Fibroblast of villous mesenchyme (primary cell): ENCODE data around the gene ANO8. TPM values are rescaled to one million over a fixed set of nuclear protein-coding genes. Genes with fewer than 3 reads are reported as not detected.
A peak's percentile ranks its signal among the peaks of the same experiment; 100 is the strongest.

ENCODE experiments used
- DNase-seq: peaks from one replicate; pipeline ENCODE4 v3.0.0-alpha.2; 2010; ENCODE audit warnings: low read depth
- H3K4me3 ChIP-seq: 2 replicates; pipeline ENCODE4 v1.5.1; 2011; ENCODE audit warnings: low read depth, mild to moderate bottlenecking, low read length
- CTCF ChIP-seq: IDR thresholded peaks from 2 replicates; pipeline ENCODE4 v1.5.1; 2012; ENCODE audit warnings: low read depth, mild to moderate bottlenecking, low read length; ENCODE audit not compliant: insufficient read depth
- total RNA-seq: library from RNA; depleted of rRNA; stranded (reverse); fragments of >200 nt; gene quantifications from 2 replicates; pipeline ENCODE4 v1.2.3, GENCODE V29; 2012

Gene ANO8
- total RNA-seq, 1 donor = 3.9 TPM

GRCh38 chr19:17294051-17294891 is 40.4 kb downstream of the ANO8 start:
- no peak overlapping the region for H3K4me3 ChIP-seq
- TF ChIP-seq CTCF = no peak
- DNase-seq = no peak

DNA sequence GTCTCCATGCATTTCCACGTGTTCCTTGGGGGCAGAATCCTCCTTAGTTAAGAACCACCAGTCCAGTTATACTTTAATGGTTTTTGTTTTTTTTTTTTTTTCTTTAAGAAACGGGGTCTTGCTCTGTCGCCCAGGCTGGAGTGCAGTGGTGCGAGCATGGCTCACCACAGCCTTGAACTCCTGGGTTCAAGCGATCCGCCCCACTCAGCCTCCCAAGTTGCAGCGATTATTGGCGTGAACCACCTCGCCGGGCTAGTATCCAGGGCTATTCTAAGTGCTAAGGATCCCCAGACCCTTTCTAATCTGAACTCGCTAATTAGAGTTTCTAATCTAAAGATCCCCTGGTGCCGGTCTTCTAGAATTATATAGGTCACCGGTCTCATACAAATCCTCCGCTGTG is 41.0 kb downstream of the ANO8 start:
- DNase-seq = no peak
- TF ChIP-seq CTCF = no peak

DNA sequence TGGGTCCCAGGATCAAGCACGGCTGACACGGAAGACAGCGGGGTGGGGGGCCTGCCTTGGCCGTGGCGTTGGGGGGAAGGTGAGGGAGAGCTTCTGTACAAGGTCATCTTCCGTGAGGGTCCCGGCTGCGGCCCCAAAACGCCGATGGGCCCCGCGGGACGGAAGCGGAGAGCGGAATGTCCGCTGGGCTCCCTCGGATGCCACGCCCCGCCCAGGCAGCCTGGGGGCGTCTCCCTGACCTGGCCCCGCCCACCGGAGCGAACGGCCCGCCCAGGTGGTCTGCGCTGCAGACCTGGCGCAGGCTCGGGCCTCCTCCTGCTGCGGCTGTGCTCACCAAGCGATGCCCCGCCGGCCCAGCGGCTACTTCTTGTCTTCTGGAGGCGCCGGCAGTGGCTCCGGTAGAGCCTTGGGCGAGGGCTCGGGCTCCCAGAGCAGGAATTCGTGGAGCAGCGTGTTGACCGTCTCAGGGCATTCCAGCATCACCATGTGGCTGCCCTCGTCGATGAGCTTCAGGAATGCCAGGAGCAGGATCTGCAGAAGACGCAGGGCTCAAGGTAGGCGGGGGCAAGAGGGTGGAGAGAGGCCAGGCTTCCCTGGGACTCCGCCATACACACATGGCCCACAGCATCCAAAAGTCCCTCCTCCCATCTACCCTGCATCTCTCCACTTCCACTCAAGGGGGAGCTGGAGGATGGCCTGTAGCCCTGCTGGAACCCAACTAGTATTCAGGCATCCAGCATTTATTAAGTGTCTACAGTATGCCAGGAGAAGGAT is 42.2 kb downstream of the ANO8 start:
- TF ChIP-seq CTCF = peak; percentile 85
- DNase-seq = peak; percentile 89
- peak overlapping the region; percentile 66 for H3K4me3 ChIP-seq

More for the DNA sequence above, 41.0 kb downstream of the ANO8 start:
- H3K4me3 ChIP-seq = no peak overlapping the region

DNA sequence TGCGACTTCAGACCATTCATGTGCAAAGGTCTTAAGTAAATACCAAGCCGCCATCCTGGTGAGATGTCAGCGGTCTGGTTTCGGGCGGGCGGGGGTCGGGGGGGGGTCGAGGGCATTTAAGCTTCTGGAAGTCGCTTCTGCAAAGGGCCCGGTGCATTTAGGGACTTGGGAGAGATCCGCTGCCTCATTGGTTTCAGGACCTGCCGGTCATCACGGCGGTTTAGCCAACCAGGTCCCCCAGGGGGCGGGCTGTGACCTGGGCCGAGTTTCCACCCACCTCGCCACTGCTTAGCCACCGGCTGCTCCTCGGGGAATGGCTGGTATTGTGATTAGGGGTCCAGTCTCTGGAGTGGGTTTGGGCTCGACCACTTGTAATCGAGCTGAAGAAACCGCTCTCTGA is 45.2 kb downstream of the ANO8 start:
- no peak for TF ChIP-seq CTCF
- H3K4me3 ChIP-seq = peak overlapping the region; percentile 44
- peak; percentile 91 for DNase-seq

GRCh38 chr19:17286752-17287151 is 47.9 kb downstream of the ANO8 start:
- no peak overlapping the region for H3K4me3 ChIP-seq
- DNase-seq = no peak
- TF ChIP-seq CTCF = no peak

DNA sequence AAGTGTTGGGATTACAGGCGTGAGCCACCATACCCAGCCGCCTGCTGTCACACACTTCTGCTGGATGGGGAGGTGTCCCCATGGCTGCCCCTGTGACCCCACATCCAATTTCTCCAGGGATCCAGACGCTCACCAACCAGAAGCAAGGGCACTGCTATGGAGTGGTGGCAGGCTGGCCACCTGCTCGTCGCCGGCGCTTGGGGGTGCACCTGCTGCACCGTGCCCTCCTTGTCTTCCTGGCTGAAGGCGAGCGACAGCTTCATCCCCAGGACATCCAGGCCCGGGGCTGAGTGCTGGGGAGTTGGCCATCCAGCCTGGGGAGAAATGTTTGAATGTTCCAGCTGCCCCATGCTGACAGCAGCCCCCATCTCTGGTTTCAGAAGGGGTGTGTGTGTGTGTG is 48.4 kb downstream of the ANO8 start:
- no peak overlapping the region for H3K4me3 ChIP-seq

More for the DNA sequence above, 48.4 kb downstream of the ANO8 start:
- no peak for TF ChIP-seq CTCF
- DNase-seq = no peak
